HepG2 (cell line): ENCODE results near the gene SCARF1. TPM values are rescaled to one million over a fixed set of nuclear protein-coding genes. Genes with fewer than 3 reads are reported as not detected.

Experiments used
- AGO1 ChIP-seq: fragments of 200-400 bp; formaldehyde crosslinking; IDR thresholded peaks from 2 replicates; pipeline ENCODE4 v1.6.1; 2017; ENCODE audit warnings: mild to moderate bottlenecking, low read depth, low read length, moderate library complexity; ENCODE audit not compliant: poor library complexity, severe bottlenecking
- ARID3A ChIP-seq: IDR thresholded peaks from 2 replicates; pipeline ENCODE4 v1.6.1; 2012; ENCODE audit warnings: low read depth, low read length, improper control_type of control experiment
- ATF4 ChIP-seq, 2 experiments: fragments of 450-650 bp in 1 of 2; sonication (generic) in 1 of 2; formaldehyde crosslinking; IDR thresholded peaks; 2 replicates each; pipeline versions ENCODE4 v1.5.0 to v1.8.0; 2020 to 2022; ENCODE audit warnings: mild to moderate bottlenecking in 1 of 2, missing genetic modification reagents in 1 of 2
- BORCS8-MEF2B ChIP-seq: sonication (generic); formaldehyde crosslinking; IDR thresholded peaks from 2 replicates; pipeline ENCODE4 v1.8.0; 2022; ENCODE audit warnings: mild to moderate bottlenecking, missing genetic modification reagents
- CAMTA2 ChIP-seq: sonication (generic); formaldehyde crosslinking; IDR thresholded peaks from 2 replicates; pipeline ENCODE4 v1.4.0; 2020; ENCODE audit warnings: mild to moderate bottlenecking, missing genetic modification reagents, borderline replicate concordance
- DMTF1 ChIP-seq: sonication (generic); formaldehyde crosslinking; IDR thresholded peaks from 2 replicates; pipeline ENCODE4 v1.4.0; 2020; ENCODE audit warnings: mild to moderate bottlenecking, missing genetic modification reagents
- ELF3 ChIP-seq: IDR thresholded peaks from 2 replicates; pipeline ENCODE4 v1.6.1; 2016; ENCODE audit warnings: missing genetic modification reagents, missing compliant biosample characterization
- ELK4 ChIP-seq: sonication (generic); formaldehyde crosslinking; IDR thresholded peaks from 2 replicates; pipeline ENCODE4 v1.9.0; 2021; ENCODE audit warnings: missing genetic modification reagents, borderline replicate concordance
- FOXP1 ChIP-seq, 2 experiments: fragments of 450-650 bp in 1 of 2; IDR thresholded peaks; 2 replicates each; pipeline ENCODE4 v1.6.1; 2017 to 2018; ENCODE audit warnings: antibody characterized with exemption in 1 of 2
- HCFC1 ChIP-seq: fragments of 150-350 bp; IDR thresholded peaks from 2 replicates; pipeline ENCODE4 v1.6.1; 2014; ENCODE audit warnings: low read depth, low read length
- JUNB ChIP-seq: sonication (generic); formaldehyde crosslinking; IDR thresholded peaks from 2 replicates; pipeline ENCODE4 v1.8.0; 2022; ENCODE audit warnings: missing genetic modification reagents, mild to moderate bottlenecking, borderline replicate concordance
- RAD51 ChIP-seq: fragments of 450-650 bp; IDR thresholded peaks from 2 replicates; pipeline ENCODE4 v1.6.1; 2016; ENCODE audit warnings: borderline replicate concordance
- SMC3 ChIP-seq: IDR thresholded peaks from 2 replicates; pipeline ENCODE4 v1.6.1; 2011; ENCODE audit warnings: low read length, improper control_type of control experiment
- SRF ChIP-seq: IDR thresholded peaks from 2 replicates; pipeline ENCODE4 v1.6.1; 2011; ENCODE audit warnings: mild to moderate bottlenecking, low read depth, low read length, moderate library complexity
- TBX2 ChIP-seq: sonication (generic); formaldehyde crosslinking; IDR thresholded peaks from 2 replicates; pipeline ENCODE4 v1.5.0; 2020; ENCODE audit warnings: missing genetic modification reagents, mild to moderate bottlenecking, borderline replicate concordance
- TCF12 ChIP-seq, 2 experiments: fragments of 450-650 bp in 1 of 2; sonication (generic) in 1 of 2; formaldehyde crosslinking in 1 of 2; IDR thresholded peaks; 2 replicates each; pipeline versions ENCODE4 v1.6.1 to v1.8.0; 2017 to 2022; ENCODE audit warnings: antibody characterized with exemption in 1 of 2, mild to moderate bottlenecking in 1 of 2, missing genetic modification reagents in 1 of 2, moderate library complexity in 1 of 2
- TGIF2 ChIP-seq: IDR thresholded peaks from 2 replicates; pipeline ENCODE4 v1.6.1; 2016; ENCODE audit warnings: control low read depth, missing compliant biosample characterization
- ZNF569 ChIP-seq: sonication (generic); formaldehyde crosslinking; IDR thresholded peaks from 2 replicates; pipeline ENCODE4 v1.5.0; 2020; ENCODE audit warnings: mild to moderate bottlenecking, missing genetic modification reagents, moderate library complexity, borderline replicate concordance
- ZNF629 ChIP-seq: sonication (generic); formaldehyde crosslinking; conservative IDR thresholded peaks from 2 replicates; pipeline ENCODE4 v1.5.0; 2020; ENCODE audit warnings: missing genetic modification reagents
- ZNF770 ChIP-seq: sonication (generic); formaldehyde crosslinking; IDR thresholded peaks from 2 replicates; pipeline ENCODE4 v1.5.0; 2020; ENCODE audit warnings: mild to moderate bottlenecking, missing genetic modification reagents
- polyA plus RNA-seq, 8 experiments: library from polyadenylated mRNA; depleted of rRNA in 3 of 8; stranded (reverse) in 7 of 8; unstranded in 1 of 8; fragments of >200 nt; fragmentation: Illumina TruSeq in 4 of 8; extraction: Trizol in 4 of 8; gene quantifications; 2 replicates each; pipeline versions ENCODE4 v1.2.1 to v1.2.3, GENCODE V29; 2011 to 2016; ENCODE audit warnings: low read depth in 4 of 8, missing spikeins in 1 of 8, mixed read lengths in 1 of 8; ENCODE audit not compliant: insufficient read depth in 1 of 8
- total RNA-seq, 5 experiments: library from RNA; depleted of rRNA; stranded (reverse); fragments of >200 nt; fragmentation: Illumina TruSeq; extraction: Trizol; gene quantifications; 2 replicates each; pipeline ENCODE4 v1.2.3, GENCODE V29; 2016; ENCODE audit warnings: low read depth in 1 of 5
- TF ChIP-seq, protein P1 (sequence below): sonication (generic); formaldehyde crosslinking; IDR thresholded peaks from 2 replicates; pipeline ENCODE4 v1.4.0; 2020; ENCODE audit warnings: mild to moderate bottlenecking, missing genetic modification reagents

SCARF1 gene
- total and polyA plus RNA-seq, 2 of the 13 experiments (the other 11 are each of a cell fraction or from before 2014, with no cell fraction given), result 0.24 to 0.71 TPM

DNA sequence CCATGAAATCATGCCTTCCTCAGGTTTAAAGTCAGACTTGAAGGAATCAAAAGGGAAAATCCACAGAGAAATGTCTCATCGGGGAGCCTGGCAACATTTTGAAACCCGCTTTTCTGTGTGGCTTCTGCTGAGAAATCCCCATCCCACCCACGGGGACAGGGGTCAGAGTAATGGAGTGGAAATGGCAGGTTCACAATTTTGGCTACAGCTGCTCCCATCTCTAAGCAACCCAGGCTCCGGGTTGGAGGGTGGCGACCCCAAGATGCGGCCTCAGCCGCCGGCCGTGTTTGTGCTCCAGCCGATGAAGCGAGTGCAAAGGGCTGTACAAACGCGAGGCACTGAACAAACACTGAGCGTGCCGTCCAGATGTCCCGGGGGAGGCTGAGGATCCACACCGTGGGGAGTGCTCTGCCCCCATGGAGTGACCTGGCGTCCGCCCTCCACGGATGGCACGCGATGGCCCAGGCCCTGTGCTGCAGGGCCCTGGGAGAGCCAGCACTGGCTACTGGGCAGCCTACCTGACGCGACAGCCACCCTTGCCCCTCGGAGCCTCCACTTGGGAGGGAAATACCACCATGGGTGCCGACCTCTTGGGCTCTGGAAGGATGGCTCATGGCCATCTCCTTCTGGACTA is 39.1 kb downstream of the SCARF1 start (continued):
- TF ChIP-seq DMTF1 (no peak), ATF4 (CRISPR knock-in tag; IDR thresholded peaks at IDR 0.05) (no peak), FOXP1 (IDR thresholded peaks at IDR 0.05) (no peak), FOXP1 (CRISPR knock-in tag; IDR thresholded peaks at IDR 0.05) (no peak), RAD51 (no peak), HCFC1 (no peak), ELF3 (CRISPR knock-in tag) (no peak), JUNB (no peak), ZNF770 (CRISPR knock-in tag) (0 out of 2 replicates have a peak, but pooled peaks have one; percentile 16), BORCS8-MEF2B (CRISPR knock-in tag) (no peak; the same call in 1 of the 2 replicates), CAMTA2 (CRISPR knock-in tag) (no peak), ZNF629 (CRISPR knock-in tag) (no peak), TCF12 (IDR thresholded peaks at IDR 0.05) (no peak), TCF12 (CRISPR knock-in tag; IDR thresholded peaks at IDR 0.05) (no peak), ZNF569 (no peak), SMC3 (no peak), SRF (no peak), TBX2 (CRISPR knock-in tag) (peak; percentile 42; the same call in 1 of the 2 replicates), ARID3A (no peak), AGO1 (no peak), ELK4 (CRISPR knock-in tag) (no peak), TGIF2 (CRISPR knock-in tag) (no peak)
- TF ChIP-seq, protein P1, sequence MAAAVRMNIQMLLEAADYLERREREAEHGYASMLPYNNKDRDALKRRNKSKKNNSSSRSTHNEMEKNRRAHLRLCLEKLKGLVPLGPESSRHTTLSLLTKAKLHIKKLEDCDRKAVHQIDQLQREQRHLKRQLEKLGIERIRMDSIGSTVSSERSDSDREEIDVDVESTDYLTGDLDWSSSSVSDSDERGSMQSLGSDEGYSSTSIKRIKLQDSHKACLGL (CRISPR knock-in tag), result no peak
